ENCODE results near the gene CYGB.
"Not testable (repeated sequence)": the region's sequence is repeated elsewhere in the genome, so short reads cannot be mapped to it uniquely, and the experiment has no call there.

DNA sequence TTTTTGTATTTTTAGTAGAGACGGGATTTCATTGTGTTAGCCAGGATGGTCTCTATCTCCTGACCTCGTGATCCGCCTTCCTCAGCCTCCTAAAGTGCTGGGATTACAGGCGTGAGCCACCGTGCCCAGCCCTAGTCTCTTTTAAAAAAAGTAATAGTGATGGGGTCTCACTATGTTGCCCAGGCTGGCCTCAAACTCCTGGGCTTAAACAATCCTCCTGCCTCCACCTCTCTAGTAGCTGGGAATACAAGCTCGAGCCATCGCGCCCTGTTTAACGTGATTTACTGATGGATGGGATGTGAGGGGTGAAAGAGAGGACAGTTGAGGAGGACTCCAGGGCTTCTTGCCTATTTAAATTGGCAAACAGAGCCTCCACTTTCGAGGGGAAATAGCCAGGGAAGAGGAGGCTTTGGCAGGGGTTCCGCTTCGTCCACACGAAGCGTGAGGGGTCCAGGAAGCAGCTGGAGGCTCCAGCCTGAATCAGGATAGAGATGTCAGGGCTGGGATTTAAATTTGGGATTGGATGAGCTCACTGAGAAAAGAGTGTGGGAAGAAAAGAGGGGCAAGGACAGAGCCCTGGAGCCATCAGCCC is 28.9 kb downstream of the CYGB start:
- TF ChIP-seq, protein P1, sequence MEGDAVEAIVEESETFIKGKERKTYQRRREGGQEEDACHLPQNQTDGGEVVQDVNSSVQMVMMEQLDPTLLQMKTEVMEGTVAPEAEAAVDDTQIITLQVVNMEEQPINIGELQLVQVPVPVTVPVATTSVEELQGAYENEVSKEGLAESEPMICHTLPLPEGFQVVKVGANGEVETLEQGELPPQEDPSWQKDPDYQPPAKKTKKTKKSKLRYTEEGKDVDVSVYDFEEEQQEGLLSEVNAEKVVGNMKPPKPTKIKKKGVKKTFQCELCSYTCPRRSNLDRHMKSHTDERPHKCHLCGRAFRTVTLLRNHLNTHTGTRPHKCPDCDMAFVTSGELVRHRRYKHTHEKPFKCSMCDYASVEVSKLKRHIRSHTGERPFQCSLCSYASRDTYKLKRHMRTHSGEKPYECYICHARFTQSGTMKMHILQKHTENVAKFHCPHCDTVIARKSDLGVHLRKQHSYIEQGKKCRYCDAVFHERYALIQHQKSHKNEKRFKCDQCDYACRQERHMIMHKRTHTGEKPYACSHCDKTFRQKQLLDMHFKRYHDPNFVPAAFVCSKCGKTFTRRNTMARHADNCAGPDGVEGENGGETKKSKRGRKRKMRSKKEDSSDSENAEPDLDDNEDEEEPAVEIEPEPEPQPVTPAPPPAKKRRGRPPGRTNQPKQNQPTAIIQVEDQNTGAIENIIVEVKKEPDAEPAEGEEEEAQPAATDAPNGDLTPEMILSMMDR (IDR thresholded peaks at IDR 0.05; ENCODE audit: low read depth, low read length): not testable (repeated sequence)
- TF ChIP-seq POLR2A (IDR thresholded peaks at IDR 0.05; ENCODE audit: extremely low read depth, insufficient read length); MAX (IDR thresholded peaks at IDR 0.05; ENCODE audit: low read depth, low read length): not testable (repeated sequence)
